Activated CD8-positive, alpha-beta memory T cell treated with anti-CD3 and anti-CD28 coated beads, Interleukin-2, amount 50 U/mL, for 24 hours (primary cell): ENCODE measurements around the gene DLD.
"Not testable (repeated sequence)": the region's sequence is repeated elsewhere in the genome, so short reads cannot be mapped to it uniquely, and the experiment has no call there.

Source experiments
- DNase-seq: peaks from one replicate; pipeline ENCODE4 v3.0.0-alpha.2; 2020; ENCODE audit errors: extremely low read depth

DLD gene

GRCh38 chr7:107874605-107875446, 16.2 kb upstream of the DLD start:
- no peak for DNase-seq

GRCh38 chr7:107876916-107877315, 14.1 kb upstream of the DLD start:
- DNase-seq = no peak

- no peak for DNase-seq
These were observed 13.1 kb upstream of the DLD start for GRCh38 chr7:107877731-107878382.

GRCh38 chr7:107878636-107879035, 12.3 kb upstream of the DLD start:
- DNase-seq = no peak

- DNase-seq = no peak
These were observed 11.5 kb upstream of the DLD start for GRCh38 chr7:107879400-107880035.

GRCh38 chr7:107882766-107883165, 8.2 kb upstream of the DLD start:
- DNase-seq = no peak

- DNase-seq = no peak
These were observed 6.7 kb upstream of the DLD start for GRCh38 chr7:107884066-107884818.

- not testable (repeated sequence) for DNase-seq
These were observed 3.2 kb upstream of the DLD start for GRCh38 chr7:107887827-107888226.

- no peak for DNase-seq
These were observed 991 bp upstream of the DLD start for GRCh38 chr7:107889992-107890391.

- DNase-seq = no peak
These were observed 456 bp upstream of the DLD start for GRCh38 chr7:107890493-107890961.

- no peak for DNase-seq
These were observed 818 bp downstream of the DLD start for GRCh38 chr7:107891636-107892366.

GRCh38 chr7:107892367-107892741, 1.4 kb downstream of the DLD start:
- not testable (repeated sequence) for DNase-seq

GRCh38 chr7:107898997-107899594, 8.1 kb downstream of the DLD start:
- no peak for DNase-seq

GRCh38 chr7:107900496-107901015, 9.6 kb downstream of the DLD start:
- DNase-seq = no peak

GRCh38 chr7:107902381-107902780, 11.4 kb downstream of the DLD start:
- no peak for DNase-seq

- DNase-seq = no peak
These were observed 16.8 kb downstream of the DLD start for GRCh38 chr7:107907790-107908189.

- DNase-seq = no peak
These were observed 18.5 kb downstream of the DLD start for GRCh38 chr7:107909445-107909844.

- DNase-seq = no peak
These were observed 21.0 kb downstream of the DLD start for GRCh38 chr7:107911981-107912380.

GRCh38 chr7:107913851-107914250, 22.9 kb downstream of the DLD start:
- no peak for DNase-seq

- no peak for DNase-seq
These were observed 23.8 kb downstream of the DLD start for GRCh38 chr7:107914831-107915230.

GRCh38 chr7:107915541-107915940, 24.6 kb downstream of the DLD start:
- DNase-seq = no peak
